ENCODE data around the gene CDH9.
A peak's percentile ranks its signal among the peaks of the same experiment; 100 is the strongest.
"Not testable (repeated sequence)": the region's sequence is repeated elsewhere in the genome, so short reads cannot be mapped to it uniquely, and the experiment has no call there.

The CDH9 gene

DNA sequence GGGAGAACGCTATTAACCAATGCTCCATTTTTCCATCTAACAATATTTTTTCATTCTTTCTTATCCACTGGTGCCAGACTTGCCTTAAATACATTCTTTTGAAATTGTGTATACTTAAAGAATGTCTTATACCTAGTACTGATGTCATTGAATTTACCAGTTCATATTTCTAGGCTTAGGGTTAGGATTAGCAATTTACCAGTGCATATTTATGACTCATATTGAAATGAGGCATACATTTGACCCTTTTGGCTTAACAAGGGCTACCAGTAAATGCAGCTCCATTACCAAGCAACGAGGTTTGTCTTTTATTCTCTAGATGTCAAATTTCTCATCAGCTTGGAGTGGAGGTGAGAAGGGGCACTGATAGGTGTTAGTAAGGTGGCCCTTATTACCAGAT lies 89.5 kb downstream of the CDH9 start:
- DNase-seq = no peak

- DNase-seq = no peak
Observed at GRCh38 chr5:26945901-26946300, 92.5 kb downstream of the CDH9 start.

DNA sequence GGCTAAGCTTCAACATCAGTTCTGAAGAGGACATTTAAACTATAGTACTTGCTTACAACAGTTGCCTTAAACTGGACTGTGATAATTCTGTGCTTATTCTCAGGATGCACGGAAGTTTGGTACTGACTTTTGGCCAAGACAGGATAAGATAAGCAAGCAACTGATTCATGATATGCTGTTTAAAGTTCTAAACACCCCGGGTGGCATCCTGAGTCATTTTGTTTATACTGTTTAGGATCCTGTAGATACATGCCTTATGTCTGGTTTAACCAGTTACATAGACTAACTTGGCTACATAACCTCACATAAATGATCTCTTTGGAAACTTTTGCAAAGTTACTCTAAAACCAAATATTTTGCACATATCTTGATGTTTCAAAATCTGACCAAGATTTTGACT lies 95.9 kb downstream of the CDH9 start:
- DNase-seq = no peak

DNA sequence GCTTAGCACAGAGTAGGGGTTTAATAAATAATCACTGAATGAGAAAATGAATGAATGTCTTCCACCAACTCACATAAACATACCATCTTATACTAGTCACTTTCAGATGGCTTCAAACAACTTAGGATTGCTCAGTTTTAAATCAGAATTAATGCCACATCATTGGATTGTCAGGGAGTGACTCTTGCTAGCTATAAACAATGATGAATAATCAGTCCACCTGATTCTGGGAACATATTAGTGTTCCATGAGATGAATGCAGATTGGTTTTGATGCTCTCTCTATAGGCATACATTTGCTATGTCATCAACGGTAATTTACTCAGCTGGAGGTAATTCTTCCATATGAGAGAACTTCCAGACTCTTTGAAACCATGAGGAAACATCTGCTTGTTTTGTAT lies 97.4 kb downstream of the CDH9 start:
- no peak for DNase-seq

GRCh38 chr5:26932238-26932637 lies 106.1 kb downstream of the CDH9 start:
- DNase-seq = no peak

GRCh38 chr5:26921439-26921838 lies 116.9 kb downstream of the CDH9 start:
- no peak for DNase-seq

DNA sequence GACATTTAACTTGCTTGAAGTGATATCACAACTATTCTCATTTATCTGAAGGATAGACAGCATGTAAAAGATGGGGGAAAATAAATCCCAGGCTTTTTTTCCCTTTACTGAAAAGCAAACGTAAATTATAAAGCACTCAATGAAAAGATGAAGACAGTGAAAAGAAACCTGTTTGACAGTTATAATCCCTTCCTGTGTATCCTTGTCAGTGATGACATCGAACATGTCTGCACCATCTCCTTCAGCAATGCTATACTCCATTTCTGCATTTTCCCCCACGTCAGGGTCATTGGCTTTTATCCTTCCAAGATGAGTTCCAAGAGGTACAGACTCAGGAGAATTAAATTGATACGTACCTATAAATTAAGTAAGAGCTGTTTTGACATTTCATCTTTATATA lies 134.9 kb downstream of the CDH9 start:
- DNase-seq = no peak

- no peak for DNase-seq
Observed at GRCh38 chr5:26894719-26895263, 143.6 kb downstream of the CDH9 start.

- no peak for DNase-seq
Observed at GRCh38 chr5:26893078-26893477, 145.3 kb downstream of the CDH9 start.

- peak; percentile 62 for DNase-seq
Observed at GRCh38 chr5:26889815-26890214, 148.6 kb downstream of the CDH9 start.

DNA sequence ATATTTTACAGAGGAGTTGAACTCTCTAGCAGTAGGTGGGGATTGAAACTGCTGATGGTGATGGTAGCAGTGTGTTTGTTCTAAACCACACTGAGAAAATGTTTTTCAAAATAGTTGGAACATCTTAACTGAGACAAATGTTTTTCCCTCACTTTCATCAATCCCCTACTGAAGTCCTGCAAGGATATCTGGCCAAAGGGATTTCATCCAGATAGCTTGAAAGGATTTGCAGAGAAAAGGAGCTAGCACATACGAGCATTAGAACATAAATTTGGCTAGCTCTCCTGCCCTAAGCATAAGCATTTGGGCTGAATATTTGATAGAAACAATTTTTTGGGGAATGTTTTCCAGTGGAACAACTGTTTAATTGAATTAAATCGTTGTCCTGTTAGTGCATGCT lies 153.9 kb downstream of the CDH9 start:
- DNase-seq = no peak

DNA sequence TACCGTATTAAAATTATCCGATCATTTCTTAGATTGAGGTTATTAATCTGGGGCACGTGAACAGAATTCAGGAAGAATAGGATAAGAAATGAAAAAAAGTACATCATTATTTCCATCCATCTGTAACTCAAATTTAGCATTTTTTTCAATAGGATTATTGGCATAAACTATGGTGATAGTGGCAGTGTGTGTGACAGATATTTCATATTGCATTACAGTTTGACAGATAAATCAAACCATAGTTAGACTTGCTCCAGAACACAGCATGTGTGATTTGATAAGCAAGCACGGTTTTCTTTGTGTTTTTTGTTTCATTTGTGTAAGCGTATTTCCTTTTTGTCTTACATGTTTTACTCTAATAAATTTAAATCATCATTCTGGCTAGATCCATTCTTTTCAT lies 155.0 kb downstream of the CDH9 start:
- no peak for DNase-seq

DNA sequence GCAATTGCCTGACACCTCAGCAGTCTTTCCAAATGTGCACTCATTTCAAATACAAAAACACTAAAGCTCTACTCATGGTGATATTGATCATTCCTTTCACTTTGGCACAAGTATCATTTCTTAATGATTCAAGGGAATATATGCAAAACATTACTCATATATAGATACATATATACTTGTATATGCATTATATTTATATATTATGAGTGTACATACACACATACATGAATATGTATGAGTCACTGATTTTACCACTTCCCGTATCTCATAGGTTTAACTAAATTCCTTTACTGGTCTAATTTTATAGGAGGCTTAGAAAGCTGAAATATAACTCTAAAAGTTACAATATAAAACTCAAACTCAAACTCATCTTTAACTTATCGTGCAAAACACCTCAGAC lies 156.5 kb downstream of the CDH9 start:
- no peak for DNase-seq

DNA sequence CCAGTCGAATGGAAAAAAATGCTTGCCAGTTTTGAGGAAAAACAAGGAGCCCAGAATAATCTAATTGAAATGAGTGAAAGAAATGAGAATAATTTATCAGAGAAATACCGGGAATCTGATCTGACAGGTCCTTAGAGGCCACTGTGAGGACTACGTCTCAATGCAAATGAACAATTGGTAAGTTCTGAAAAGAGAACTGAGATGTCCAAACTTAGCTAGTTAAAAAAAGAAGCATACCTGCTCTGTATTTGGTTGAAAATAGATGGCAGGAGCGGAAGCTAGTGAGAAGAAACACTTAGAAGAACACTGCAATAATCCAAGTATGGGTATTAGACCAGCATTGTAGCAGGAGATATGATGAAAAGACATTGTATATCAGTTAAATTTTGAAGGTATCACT lies 161.2 kb downstream of the CDH9 start:
- DNase-seq = no peak

DNA sequence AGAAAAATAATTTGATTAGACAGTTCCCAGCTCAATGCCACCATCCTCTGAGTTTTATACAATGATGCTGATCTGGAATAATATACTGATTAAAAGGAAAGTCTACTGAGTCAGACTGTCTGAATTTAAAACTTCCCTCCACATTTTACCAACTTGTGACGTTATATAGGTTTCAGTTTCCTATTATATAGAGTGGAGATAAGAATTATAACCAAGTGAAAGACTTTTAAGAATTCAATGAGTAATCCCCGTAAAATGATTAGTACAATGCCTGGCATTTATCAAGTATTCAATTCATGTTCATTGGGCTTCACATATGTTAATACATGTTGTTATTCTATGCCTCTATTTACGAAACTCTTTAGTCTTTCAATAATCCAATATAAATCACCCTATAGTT lies 166.0 kb downstream of the CDH9 start:
- no peak for DNase-seq

GRCh38 chr5:26869781-26870180 lies 168.6 kb downstream of the CDH9 start:
- DNase-seq = no peak

- DNase-seq = no peak
Observed at GRCh38 chr5:26868504-26868903, 169.9 kb downstream of the CDH9 start.

DNA sequence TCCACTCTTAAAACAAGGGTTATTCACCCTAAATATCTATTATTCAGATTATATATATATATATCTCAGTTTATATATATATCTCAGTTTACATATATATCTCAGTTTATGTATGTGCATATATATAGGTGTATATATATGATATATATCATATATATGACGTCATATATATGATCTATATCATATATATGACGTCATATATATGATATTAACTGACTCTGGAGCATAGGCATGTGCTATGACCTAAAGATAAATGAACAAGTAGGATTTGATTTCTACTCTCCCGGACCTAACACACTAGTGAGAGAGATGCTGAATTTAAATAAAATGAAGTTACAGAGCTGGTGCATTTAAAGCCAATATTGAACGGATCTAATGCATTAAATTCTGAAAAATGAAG lies 174.3 kb downstream of the CDH9 start:
- DNase-seq = no peak

GRCh38 chr5:26856238-26856637 lies 182.1 kb downstream of the CDH9 start:
- no peak for DNase-seq

- not testable (repeated sequence) for DNase-seq
Observed at GRCh38 chr5:26852450-26852849, 185.9 kb downstream of the CDH9 start.

DNA sequence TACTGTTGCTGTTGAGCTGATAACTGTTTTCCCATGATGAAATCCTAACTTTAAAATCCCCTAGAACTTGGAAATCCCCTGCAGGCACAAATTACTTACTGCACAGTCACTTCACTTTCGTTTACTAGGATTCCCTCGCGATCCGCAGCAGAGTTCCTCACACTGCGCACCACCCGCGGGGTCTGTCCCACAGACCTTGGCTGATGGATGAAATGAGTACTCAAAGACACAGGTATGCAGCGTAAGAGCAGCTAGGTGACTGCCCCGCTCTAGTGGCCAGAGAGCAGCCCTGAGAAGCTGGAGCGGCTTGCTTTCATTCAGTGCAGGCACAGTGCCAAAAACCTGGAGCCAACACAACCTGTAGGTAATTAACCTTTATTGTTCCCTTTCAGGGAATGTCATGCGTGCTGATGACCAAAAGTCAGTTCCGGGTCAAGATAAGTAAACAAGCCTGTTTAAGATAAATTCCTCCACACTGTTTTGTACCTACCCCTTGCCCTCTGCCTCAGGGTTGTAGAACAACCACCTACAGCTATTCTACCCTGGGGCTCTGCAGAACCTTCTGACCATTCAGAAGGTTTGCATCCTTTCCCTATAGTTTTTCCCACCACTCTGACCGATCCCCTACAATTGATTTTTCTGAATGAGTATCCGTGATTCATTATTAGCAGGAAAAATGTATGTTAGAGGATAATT lies 191.2 kb downstream of the CDH9 start:
- DNase-seq = no peak

- DNase-seq = no peak
Observed at GRCh38 chr5:26843677-26844076, 194.7 kb downstream of the CDH9 start.

DNA sequence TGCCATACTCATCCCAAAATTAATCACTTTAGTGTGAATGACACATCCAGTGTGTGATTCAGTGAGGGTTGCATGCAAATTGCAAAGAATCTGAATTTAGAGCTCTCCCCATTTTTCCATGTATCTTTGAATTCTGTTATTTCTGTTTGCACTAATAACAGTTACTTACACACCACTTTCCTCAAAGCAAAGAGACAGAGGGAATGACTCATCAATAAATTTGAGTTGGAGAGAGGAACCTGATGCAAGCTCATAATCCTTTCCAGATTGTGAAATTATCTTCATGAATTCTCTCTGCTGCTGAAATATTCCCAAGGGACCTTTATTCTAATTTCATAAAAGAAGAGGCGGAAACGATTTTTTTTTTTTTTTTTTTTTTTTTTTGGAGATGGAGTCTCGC lies 204.8 kb downstream of the CDH9 start:
- DNase-seq = no peak

All from NCI-H1105 (cell line).